AG10803 (cell line): Measurements from ENCODE around the gene STK38.

Source experiments
- DNase-seq: peaks from one replicate; pipeline ENCODE4 v3.0.0; 2010; ENCODE audit warnings: low read depth
- H3K4me3 ChIP-seq: 2 replicates; pipeline ENCODE4 v1.5.1; 2011; ENCODE audit warnings: mild to moderate bottlenecking, low read length, control low read depth
- TF ChIP-seq, protein P1 (sequence below): conservative IDR thresholded peaks from 2 replicates; pipeline ENCODE4 v1.5.1; 2011; ENCODE audit warnings: mild to moderate bottlenecking, low read length, control low read depth, inconsistent platforms

Gene STK38

DNA sequence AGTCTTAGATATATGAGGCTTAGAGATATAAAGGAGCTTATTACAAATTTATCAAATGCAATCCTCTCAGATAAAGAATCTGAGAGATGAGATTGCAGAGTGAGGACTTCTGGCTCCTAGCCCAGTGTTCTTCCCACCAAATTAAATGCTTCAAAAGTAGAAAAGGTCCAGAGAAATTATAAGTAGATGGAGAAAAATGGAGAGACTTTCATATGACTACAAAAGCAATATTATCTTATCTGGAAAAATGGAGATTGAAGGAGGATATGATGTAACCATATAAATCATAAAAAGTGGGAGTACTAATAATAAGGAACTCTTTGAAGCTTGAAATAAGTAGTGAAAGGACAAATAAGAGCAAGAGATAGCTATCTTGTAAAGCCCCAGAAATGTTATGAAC, 101.7 kb downstream of the STK38 start:
- TF ChIP-seq, protein P1, sequence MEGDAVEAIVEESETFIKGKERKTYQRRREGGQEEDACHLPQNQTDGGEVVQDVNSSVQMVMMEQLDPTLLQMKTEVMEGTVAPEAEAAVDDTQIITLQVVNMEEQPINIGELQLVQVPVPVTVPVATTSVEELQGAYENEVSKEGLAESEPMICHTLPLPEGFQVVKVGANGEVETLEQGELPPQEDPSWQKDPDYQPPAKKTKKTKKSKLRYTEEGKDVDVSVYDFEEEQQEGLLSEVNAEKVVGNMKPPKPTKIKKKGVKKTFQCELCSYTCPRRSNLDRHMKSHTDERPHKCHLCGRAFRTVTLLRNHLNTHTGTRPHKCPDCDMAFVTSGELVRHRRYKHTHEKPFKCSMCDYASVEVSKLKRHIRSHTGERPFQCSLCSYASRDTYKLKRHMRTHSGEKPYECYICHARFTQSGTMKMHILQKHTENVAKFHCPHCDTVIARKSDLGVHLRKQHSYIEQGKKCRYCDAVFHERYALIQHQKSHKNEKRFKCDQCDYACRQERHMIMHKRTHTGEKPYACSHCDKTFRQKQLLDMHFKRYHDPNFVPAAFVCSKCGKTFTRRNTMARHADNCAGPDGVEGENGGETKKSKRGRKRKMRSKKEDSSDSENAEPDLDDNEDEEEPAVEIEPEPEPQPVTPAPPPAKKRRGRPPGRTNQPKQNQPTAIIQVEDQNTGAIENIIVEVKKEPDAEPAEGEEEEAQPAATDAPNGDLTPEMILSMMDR: no peak
- H3K4me3 ChIP-seq: no peak overlapping the region
- no peak for DNase-seq

DNA sequence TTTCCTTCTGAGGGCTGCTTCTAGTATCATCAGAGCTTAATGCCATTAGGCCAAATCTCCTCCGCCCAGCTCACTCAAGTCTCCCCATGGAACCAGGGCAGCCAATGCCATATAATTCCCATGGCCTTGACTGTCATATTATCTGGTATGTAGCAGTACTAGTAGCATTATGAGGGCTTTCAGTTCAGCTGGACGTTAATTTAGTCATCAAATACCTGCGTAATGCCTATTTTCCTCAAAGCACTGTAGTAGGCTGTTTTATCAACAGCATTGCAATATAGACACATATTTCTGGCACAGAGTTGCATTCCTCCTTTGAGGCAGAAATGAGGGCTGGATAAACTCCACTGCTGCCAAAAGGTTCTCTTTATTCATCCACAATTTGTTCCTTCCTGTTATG, 102.8 kb downstream of the STK38 start:
- peak overlapping the region; percentile 85 for H3K4me3 ChIP-seq
- DNase-seq: peak; percentile 83
- TF ChIP-seq, protein P1: no peak
